ENCODE results near the gene RUSC1. TPM values are rescaled to one million over a fixed set of nuclear protein-coding genes. Genes with fewer than 3 reads are reported as not detected.

The RUSC1 gene
- total and polyA plus RNA-seq, 11 donors, result 14.6 to 28.0 (median 16.3) TPM

GRCh38 chr1:155323729-155324036 is 3.0 kb downstream of the RUSC1 start:
- Histone ChIP-seq H3K9me3 (no peaks in the 10 kb centered on the region), H3K36me3 (peaks cover 0 to 38% (median 26%) of the 10 kb centered on the region in 9 donors), H3K27me3 (no peaks in the 10 kb centered on the region), H3K4me3 (peak overlapping the region; percentile 49 to 93 (median 80)), H3K4me1 (peaks cover 6 to 51% (median 31%) of the 10 kb centered on the region in 12 donors), H3K27ac (peak overlapping the region; percentile 92 to 99 (median 95))
- intact Hi-C loops (cut with DNase I), result loop anchor here (1.0 to 10.0 kb wide), 15 partner anchors 15 to 269 kb away; partner anchors contain the start of genes HCN3 (in 8 of the 10), FDPS (in 3 of the 10), ASH1L (in 2 of the 10) and CLK2 (in 1 of the 10)
- WGBS, 4 donors, result 0 to 1% (median 0%) methylated on average over 13 to 29 of the region's 29 CpGs
- peak; percentile 90 to 94 (median 92) for DNase-seq
- ATAC-seq, result peak; percentile 67 to 76 (median 72)
- TF ChIP-seq POLR2A (IDR thresholded peaks at IDR 0.05), result no peak
- TF ChIP-seq CTCF (IDR thresholded peaks at IDR 0.05), result no peak

- 0% methylated on average over 30 to 44 of the region's 44 CpGs for WGBS, 4 donors
- H3K4me3 ChIP-seq, result peak overlapping the region; percentile 53 to 93 (median 80)
- H3K4me1 ChIP-seq, result peaks cover 6 to 51% (median 31%) of the 10 kb centered on the region in 12 donors
- H3K27me3 ChIP-seq, result no peaks in the 10 kb centered on the region
- TF ChIP-seq CTCF (IDR thresholded peaks at IDR 0.05), result no peak
- peak in 1 of 2 donors; percentile 90 for TF ChIP-seq POLR2A (IDR thresholded peaks at IDR 0.05)
- no peaks in the 10 kb centered on the region for H3K9me3 ChIP-seq
- H3K36me3 ChIP-seq, result peaks cover 0 to 38% (median 27%) of the 10 kb centered on the region in 9 donors
- ATAC-seq (peak; percentile 85 to 91 (median 90)), DNase-seq (peak; percentile 97 to 98 (median 97))
- H3K27ac ChIP-seq, result peak overlapping the region; percentile 92 to 99 (median 95)
- intact Hi-C loops (cut with DNase I), result loop anchor here in 9 of 10 donors (1.0 to 10.0 kb wide), 9 partner anchors 47 to 268 kb away; partner anchors contain the start of genes HCN3 (in 6 of the 9), ASH1L (in 2 of the 9), CLK2 (in 1 of the 9) and MTX1 (in 1 of the 9)
These were observed 3.5 kb downstream of the RUSC1 start for GRCh38 chr1:155324037-155324716.

GRCh38 chr1:155324717-155325602 is 4.3 kb downstream of the RUSC1 start:
- no peaks in the 10 kb centered on the region for H3K9me3 ChIP-seq
- TF ChIP-seq CTCF (IDR thresholded peaks at IDR 0.05) (peak in 7 of 12 donors; percentile 6 to 41 (median 19)), POLR2A (IDR thresholded peaks at IDR 0.05) (no peak)
- H3K4me1 ChIP-seq, result peaks cover 6 to 49% (median 30%) of the 10 kb centered on the region in 12 donors
- intact Hi-C loops (cut with DNase I), result loop anchor here in 9 of 10 donors (1.0 to 10.0 kb wide), 9 partner anchors 48 to 267 kb away; partner anchors contain the start of genes HCN3 (in 6 of the 9), ASH1L (in 2 of the 9), CLK2 (in 1 of the 9) and MTX1 (in 1 of the 9)
- no peak for ATAC-seq
- no peaks in the 10 kb centered on the region for H3K27me3 ChIP-seq
- H3K27ac ChIP-seq, result peak overlapping the region in 11 of 12 donors; percentile 92 to 99 (median 95)
- 9 to 20% (median 16%) methylated on average over 24 to 59 of the region's 59 CpGs for WGBS, 4 donors
- H3K4me3 ChIP-seq, result peak overlapping the region; percentile 53 to 93 (median 80)
- H3K36me3 ChIP-seq, result peaks cover 0 to 41% (median 35%) of the 10 kb centered on the region in 9 donors
- DNase-seq, result peak; percentile 43 to 80 (median 64)

Measured in heart left ventricle (tissue), 16 donors.